ENCODE results near the gene KIAA0319L.

KIAA0319L gene

GRCh38 chr1:35537806-35538205 lies 19.4 kb downstream of the KIAA0319L start:
- no peak for DNase-seq (ENCODE audit: low spot score)

DNA sequence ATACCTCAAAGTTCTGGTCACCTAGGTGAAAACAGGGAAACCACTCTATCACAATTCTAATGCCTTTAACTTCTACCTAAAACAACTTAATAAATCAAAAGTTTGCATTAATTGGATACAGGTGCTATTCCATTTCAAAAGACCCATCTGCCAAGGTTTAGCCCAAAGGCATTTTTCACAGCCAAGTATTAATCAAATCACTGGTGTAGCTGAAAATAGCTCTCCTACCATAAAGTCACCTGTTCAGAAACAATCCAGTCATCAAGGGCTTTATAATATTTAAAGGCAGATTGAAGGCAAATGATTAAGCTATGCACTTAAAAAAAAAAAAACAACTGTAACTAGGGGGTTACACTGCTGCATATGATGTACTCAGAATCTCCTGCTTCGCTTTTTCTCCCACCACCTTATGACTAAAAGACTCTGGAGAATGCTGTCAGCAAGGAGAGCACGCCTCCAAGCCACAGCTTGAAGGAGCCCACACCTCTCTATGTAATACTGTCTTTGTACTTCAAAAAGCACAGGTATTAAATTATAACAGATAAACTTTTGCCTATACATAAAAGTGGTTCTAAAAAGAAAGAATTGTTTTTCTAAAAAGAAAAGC lies 20.5 kb downstream of the KIAA0319L start:
- no peak for DNase-seq (ENCODE audit: low spot score)

DNA sequence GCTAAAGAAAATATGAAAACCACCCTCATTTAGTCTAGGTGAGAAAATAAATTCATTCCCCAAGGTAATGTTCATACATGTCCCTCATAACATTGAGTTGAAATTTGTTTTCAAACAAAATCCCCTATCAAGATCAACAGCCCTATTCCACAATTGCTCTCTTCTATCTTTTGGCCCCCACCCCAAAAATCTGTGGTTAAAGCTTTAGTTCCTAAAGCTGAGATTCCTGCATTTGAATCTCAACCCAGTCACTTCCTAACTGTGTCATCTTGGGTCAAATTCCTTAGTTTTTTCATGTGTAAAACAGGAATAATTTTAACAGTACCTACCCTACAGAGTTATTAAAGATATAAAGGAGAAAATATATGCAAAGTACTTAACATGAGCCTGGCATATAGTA lies 22.0 kb downstream of the KIAA0319L start:
- no peak for DNase-seq (ENCODE audit: low spot score)

- DNase-seq (ENCODE audit: low spot score) = no peak
Observed at GRCh38 chr1:35533586-35533985, 23.6 kb downstream of the KIAA0319L start.

GRCh38 chr1:35532497-35533223 lies 24.5 kb downstream of the KIAA0319L start:
- no peak for DNase-seq (ENCODE audit: low spot score)

GRCh38 chr1:35531368-35531767 lies 25.8 kb downstream of the KIAA0319L start:
- no peak for DNase-seq (ENCODE audit: low spot score)

DNA sequence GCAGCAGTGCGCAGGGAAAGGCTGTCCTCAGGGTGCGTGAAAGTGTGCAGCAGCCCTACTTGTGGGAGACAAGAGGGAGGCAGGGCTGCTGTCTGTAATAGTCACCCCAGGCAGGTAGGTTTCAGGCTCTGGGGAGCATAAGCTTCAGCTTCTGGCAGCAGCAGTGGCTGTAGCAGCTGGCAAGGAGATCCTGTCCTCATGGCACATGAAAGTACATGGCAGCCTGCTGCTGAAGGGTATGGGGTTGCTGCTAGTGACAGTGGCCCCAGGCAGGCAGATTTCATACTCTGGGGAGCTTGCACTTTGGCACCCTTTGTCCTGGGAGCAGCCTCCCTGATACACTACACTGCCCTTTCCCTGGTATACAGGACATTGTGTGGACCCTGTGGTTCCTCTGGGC lies 26.3 kb downstream of the KIAA0319L start:
- no peak for DNase-seq (ENCODE audit: low spot score)

DNA sequence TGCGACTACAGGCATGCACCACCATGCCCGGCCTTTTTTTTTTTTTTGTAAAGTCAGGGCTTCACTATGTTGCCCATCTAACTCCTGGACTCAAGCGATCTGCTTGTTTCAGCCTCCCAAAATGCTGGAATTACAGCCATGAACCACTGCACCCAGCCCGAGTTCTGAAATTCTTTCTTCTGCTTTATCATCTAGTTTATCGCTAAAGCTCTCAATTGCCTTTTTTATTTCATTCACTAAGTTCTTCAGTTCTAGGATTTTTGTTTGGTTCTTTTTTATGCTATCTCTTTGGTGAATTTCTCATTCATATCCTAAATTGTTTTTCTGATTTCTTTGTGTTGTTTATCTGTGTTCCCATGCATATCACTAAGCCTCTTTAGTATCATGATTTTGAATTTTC lies 27.0 kb downstream of the KIAA0319L start:
- DNase-seq (ENCODE audit: low spot score) = no peak

DNA sequence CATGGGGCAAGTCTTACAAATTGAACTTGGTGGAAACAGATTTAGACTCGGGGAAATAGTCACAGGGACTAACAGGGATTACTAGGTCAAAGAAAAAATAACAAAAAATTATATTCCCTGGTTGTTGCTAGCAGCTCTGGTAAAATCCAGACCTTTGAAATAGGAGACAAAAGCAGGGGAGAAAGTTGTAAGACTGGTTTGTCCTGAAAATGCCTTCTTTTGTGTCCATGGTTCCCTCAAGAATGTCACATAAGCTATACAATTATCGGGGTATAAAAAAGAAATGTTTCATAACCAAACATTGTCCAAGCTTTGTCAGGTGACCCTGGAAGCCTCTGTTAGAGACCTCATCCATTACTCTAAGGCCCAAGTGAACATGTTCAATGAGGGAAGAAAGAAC lies 33.1 kb downstream of the KIAA0319L start:
- no peak for DNase-seq (ENCODE audit: low spot score)

- no peak for DNase-seq (ENCODE audit: low spot score)
Observed at GRCh38 chr1:35519432-35519831, 37.8 kb downstream of the KIAA0319L start.

- no peak for DNase-seq (ENCODE audit: low spot score)
Observed at GRCh38 chr1:35518183-35518582, 39.0 kb downstream of the KIAA0319L start.

- DNase-seq (ENCODE audit: low spot score) = no peak
Observed at GRCh38 chr1:35511305-35511704, 45.9 kb downstream of the KIAA0319L start.

- no peak for DNase-seq (ENCODE audit: low spot score)
Observed at GRCh38 chr1:35509558-35509957, 47.6 kb downstream of the KIAA0319L start.

DNA sequence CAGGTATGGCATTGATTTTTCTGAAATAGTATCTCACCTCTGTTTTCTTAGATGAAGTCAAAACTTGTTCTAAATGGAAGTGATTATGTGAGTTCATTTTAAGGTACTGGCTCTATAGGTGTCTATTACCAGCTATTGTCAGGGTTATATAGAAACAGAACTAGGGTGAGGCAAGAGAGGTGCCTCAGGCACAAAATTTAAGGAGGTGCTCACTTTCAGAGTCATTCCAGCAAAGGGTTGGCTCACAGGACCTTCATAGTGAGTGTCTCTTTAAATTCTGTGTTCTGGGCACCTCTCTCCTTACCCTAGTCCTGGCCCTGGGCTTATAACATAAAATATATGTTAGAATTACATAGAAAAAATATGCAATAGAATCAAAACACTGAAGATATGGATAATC lies 49.3 kb downstream of the KIAA0319L start:
- no peak for DNase-seq (ENCODE audit: low spot score)

DNA sequence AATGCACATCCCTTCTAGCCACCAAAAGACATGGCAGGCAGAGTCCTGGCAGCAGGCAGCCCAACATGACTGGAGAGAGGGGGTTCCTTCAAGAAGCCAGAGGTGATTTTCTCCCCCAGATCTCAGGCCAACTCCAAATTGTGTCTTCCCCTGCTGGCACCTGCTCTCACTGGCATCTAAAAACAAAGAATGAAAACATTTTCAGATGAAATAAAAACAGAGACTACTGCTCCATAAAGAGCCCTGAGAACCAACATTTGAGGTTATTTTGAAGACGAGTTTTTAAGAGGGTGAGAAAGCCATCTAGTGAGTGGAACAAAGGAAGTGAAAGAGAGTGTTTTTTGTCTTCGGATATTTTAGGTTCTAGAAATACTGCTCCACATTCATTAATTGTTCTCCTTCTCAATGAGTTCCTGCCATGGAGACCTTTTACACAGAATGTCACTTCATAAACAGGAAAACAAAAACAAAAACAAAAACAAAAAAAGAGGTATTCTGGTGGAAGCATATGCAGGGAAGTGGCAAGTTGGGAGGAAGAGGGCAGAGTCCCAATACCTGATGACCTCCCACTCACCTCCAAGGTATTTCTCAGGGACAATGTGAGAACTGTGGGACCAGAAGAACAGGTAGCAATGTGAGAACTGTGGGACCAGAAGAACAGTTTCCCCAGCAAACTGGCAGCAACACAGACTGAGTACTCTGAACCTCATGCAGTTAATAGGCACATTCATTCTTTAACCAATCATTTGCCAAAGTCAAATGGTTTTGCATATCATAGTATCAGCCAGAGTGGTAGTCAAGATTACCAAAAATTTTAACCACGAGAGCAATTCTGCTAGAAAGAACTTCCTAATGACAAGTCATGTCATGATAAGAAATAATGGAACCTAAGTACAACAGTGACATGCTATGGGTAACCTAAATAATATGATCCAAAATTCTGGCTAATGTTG lies 50.0 kb downstream of the KIAA0319L start:
- DNase-seq (ENCODE audit: low spot score) = no peak

DNA sequence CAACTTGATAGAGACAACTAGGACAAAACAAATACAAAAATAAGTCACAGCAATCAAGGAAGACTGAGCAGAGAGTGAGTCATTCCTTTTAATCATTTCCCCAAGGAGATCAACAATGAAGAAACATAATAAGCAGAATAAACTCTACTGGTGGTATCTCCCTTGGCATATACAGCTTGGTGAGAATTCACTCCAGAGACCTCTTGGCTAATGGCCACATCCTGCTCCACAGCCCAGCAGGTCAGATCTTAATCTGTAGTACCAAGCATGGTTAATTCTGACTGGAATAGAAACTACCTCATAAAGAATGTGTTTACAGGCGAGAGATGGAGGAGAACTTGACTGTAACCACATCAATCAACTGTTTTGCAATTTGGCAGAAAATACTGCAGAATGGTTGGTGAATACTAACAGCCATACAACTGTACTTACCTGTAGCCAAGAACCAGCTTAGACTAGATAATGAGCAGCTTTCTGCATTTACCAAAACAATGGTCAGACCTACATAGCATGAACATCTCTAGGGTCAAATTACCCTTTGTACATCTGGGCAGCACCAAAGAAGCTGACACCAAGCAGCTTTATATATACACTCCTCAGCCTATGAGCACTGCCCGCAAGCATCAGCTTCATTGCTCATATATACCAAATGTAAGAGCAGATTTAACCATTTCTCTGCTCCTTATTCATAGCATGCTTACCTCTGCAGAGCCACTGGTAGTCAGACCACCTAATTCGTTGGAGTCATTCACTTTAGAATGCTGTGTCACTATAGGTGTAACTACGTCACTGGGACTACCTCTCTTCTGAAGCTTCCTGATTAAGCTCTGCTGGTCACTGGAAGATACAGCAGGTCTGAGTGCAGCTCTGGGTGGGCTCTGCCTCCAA lies 51.0 kb downstream of the KIAA0319L start:
- DNase-seq (ENCODE audit: low spot score) = no peak

- DNase-seq (ENCODE audit: low spot score) = no peak
Observed at GRCh38 chr1:35502242-35502641, 55.0 kb downstream of the KIAA0319L start.

- DNase-seq (ENCODE audit: low spot score) = no peak
Observed at GRCh38 chr1:35500439-35500838, 56.8 kb downstream of the KIAA0319L start.

- no peak for DNase-seq (ENCODE audit: low spot score)
Observed at GRCh38 chr1:35499652-35500176, 57.5 kb downstream of the KIAA0319L start.

DNA sequence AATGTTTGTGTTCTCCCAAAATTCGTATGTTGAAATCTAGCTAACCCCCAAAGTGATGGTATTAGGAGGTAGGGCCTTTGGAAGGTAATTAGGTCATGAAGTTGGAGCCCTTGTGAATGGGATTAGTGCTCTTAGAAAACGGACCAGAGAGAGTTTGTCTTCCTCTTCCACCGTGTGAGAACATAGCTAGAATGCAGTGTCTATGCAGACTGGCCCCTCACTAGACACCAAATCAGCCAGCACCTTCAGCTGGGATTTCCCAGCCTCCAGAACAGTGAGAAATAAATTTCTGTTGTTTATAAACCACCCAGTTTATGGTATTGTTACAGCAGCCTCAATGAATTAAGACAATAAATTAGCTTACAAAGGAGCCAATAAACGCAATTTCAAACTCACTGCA lies 58.0 kb downstream of the KIAA0319L start:
- DNase-seq (ENCODE audit: low spot score) = no peak

DNA sequence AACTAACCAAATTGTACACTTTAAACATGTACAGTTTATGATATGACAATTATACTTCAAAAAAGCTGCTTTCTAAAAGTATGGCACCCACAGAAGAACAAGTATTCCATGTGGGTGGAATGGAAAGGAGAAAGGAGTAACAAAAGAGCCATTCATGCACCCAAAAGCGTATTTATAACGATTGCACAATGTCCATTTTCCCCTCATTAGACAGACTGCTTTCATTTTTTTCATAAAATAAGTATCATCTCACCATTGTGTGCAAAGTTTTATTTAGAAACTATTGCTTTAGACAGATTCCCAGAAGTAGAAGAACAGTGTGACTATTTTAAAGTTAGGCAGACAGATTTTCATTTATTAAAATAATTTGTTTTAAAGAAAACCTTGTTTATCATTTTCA lies 59.6 kb downstream of the KIAA0319L start:
- DNase-seq (ENCODE audit: low spot score) = no peak

GRCh38 chr1:35490250-35490649 lies 67.0 kb downstream of the KIAA0319L start:
- no peak for DNase-seq (ENCODE audit: low spot score)

Measured in pons (tissue), 1 donor.